ENCODE results near the gene SPRR2F. TPM values are rescaled to one million over a fixed set of nuclear protein-coding genes. Genes with fewer than 3 reads are reported as not detected.

The SPRR2F gene
- total and polyA plus RNA-seq, 10 of the 15 experiments (the other 5 are each of a cell fraction or from before 2014, with no cell fraction given), result 0.18 to 0.27 TPM; not detected in 8

DNA sequence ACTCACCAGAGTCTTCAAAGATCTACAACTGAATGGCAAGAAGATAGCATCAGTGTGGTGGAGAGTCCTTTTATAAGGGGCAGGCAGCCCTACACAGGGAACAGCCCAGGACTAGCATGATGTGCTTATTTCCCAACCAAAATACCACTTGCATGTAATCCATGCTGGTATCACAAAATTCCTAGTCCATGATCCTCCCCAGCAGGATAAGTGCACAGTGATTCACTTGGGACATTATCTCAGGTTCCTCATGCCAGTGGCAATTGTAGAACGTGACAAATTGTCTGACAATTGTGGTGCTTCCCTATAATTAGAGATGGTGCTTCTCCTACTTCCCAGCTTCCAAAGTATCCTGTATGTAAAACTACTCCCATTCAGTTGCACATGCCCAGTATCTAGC is 37.5 kb upstream of the SPRR2F start, which contains the start of gene SPRR2G:
SPRR2G (minus strand) TSS at position 45 of the 400 bp plus-strand sequence. CDS start 780 bp downstream, outside the sequence.
- DNase-seq (ENCODE audit: low read depth, low spot score), result no peak
- TF ChIP-seq SKIL (IDR thresholded peaks at IDR 0.05; ENCODE audit: low read depth, poor library complexity, severe bottlenecking) (no peak), NFXL1 (IDR thresholded peaks at IDR 0.05; ENCODE audit: borderline replicate concordance) (no peak), MXI1 (IDR thresholded peaks at IDR 0.05; ENCODE audit: low read depth, low read length) (no peak), E2F4 (IDR thresholded peaks at IDR 0.05; ENCODE audit: low read depth, low read length) (no peak), SPI1 (IDR thresholded peaks at IDR 0.05; ENCODE audit: borderline replicate concordance, insufficient read depth, low read depth, low read length) (no peak)
- intact Hi-C loops (cut with micrococcal nuclease; ENCODE audit: unreplicated experiment) (no loop called here), in situ Hi-C loops (cut with MboI) (no loop called here)
- no peak for ATAC-seq
- ChIA-PET CTCF (interaction anchor here (0.6 to 0.9 kb wide), 2 partner anchors 10 to 691 kb away, joined by 3 read pairs; no protein-coding TSS in a partner anchor), SMC1A (ENCODE audit: uncharacterized antibody, unreplicated experiment) (interaction anchor here (0.9 kb wide), 1 partner anchor 26 kb away, joined by 3 read pairs; no protein-coding TSS in a partner anchor), POLR2A (interaction anchor here (1.6 kb wide), 1 partner anchor 9 kb away, joined by 3 read pairs; no protein-coding TSS in a partner anchor), RAD21 (ENCODE audit: unreplicated experiment) (no interaction called here)
- 0% methylated on average over 1 of the region's 1 CpG for WGBS (ENCODE audit: insufficient coverage, insufficient replicate concordance, low lambda C conversion rate, missing lambda C conversion rate)
- FAIRE-seq, result no peak
- Histone ChIP-seq H3K9ac (ENCODE audit: control insufficient read depth, insufficient read depth, low read length) (no peak within 1 kb of the TSS), H3K27me3 (replicated peaks in 1 of 2; ENCODE audit: control insufficient read depth in 2 of 2, insufficient read depth in 2 of 2, low read length in 1 of 2) (0 out of 4 replicates have a peak, but pooled peaks cover 0 to 2% of the 10 kb centered on the region in 2 experiments), H3K36me3 (ENCODE audit: control insufficient read depth in 2 of 2, insufficient read depth in 2 of 2, low read length in 1 of 2) (no peaks in the 10 kb centered on the region), H3K27ac (ENCODE audit: control insufficient read depth, insufficient read depth) (no peak within 1 kb of the TSS), H3K4me3 (no peak within 1 kb of the TSS), H4K20me1 (ENCODE audit: control insufficient read depth, insufficient read depth) (no peaks in the 10 kb centered on the region), H3K4me1 (ENCODE audit: control insufficient read depth, insufficient read depth, low read length) (no peaks in the 10 kb centered on the region), H3K79me2 (ENCODE audit: control insufficient read depth, insufficient read depth, low read length) (no peaks in the 10 kb centered on the region), H3K9me3 (replicated peaks; ENCODE audit: control insufficient read depth, insufficient read depth, low read length) (no peaks in the 10 kb centered on the region), H2AFZ (ENCODE audit: control insufficient read depth, low read depth, low read length) (no peak within 1 kb of the TSS), H3K4me2 (ENCODE audit: control insufficient read depth, insufficient read depth) (no peak within 1 kb of the TSS)
- BruUV-seq (replicated peaks), result no TSS peak

Data from GM12878 (cell line).